22Rv1 (cell line): ENCODE measurements around the gene ALOX15B.
A peak's percentile ranks its signal among the peaks of the same experiment; 100 is the strongest.

ENCODE experiments used
- H3K27ac ChIP-seq: fragments of 450-650 bp; 2 replicates; pipeline ENCODE4 v1.5.1; 2017
- CTCF ChIP-seq: fragments of 450-650 bp; IDR thresholded peaks from 2 replicates; pipeline ENCODE4 v1.5.1; 2017; ENCODE audit warnings: mild to moderate bottlenecking
- ZFX ChIP-seq: fragments of 450-650 bp; IDR thresholded peaks from 2 replicates; pipeline ENCODE4 v1.6.1; 2017; ENCODE audit warnings: antibody characterized with exemption, borderline replicate concordance

ALOX15B gene

GRCh38 chr17:8066841-8067775, 28.2 kb downstream of the ALOX15B start:
- TF ChIP-seq CTCF (no peak), ZFX (no peak)
- H3K27ac ChIP-seq: peak overlapping the region; percentile 100

GRCh38 chr17:8067806-8068205, 28.9 kb downstream of the ALOX15B start:
- H3K27ac ChIP-seq: peak overlapping the region; percentile 100
- TF ChIP-seq CTCF: no peak
- no peak for TF ChIP-seq ZFX

- no peak for TF ChIP-seq CTCF
- TF ChIP-seq ZFX: no peak
Observed at GRCh38 chr17:8068736-8069586, 30.1 kb downstream of the ALOX15B start.

GRCh38 chr17:8069587-8069860, 30.7 kb downstream of the ALOX15B start:
- no peak for TF ChIP-seq CTCF
- no peak for TF ChIP-seq ZFX
- H3K27ac ChIP-seq: peak overlapping the region; percentile 100

More at GRCh38 chr17:8068736-8069586, 30.1 kb downstream of the ALOX15B start:
- peak overlapping the region; percentile 100 for H3K27ac ChIP-seq

GRCh38 chr17:8071496-8071895, 32.6 kb downstream of the ALOX15B start:
- TF ChIP-seq ZFX: no peak
- no peak for TF ChIP-seq CTCF
- H3K27ac ChIP-seq: no peak overlapping the region

GRCh38 chr17:8072341-8072728, 33.5 kb downstream of the ALOX15B start:
- TF ChIP-seq ZFX (no peak), CTCF (no peak)
- no peak overlapping the region for H3K27ac ChIP-seq
